ENCODE results near the gene IQGAP1. TPM values are rescaled to one million over a fixed set of nuclear protein-coding genes. Genes with fewer than 3 reads are reported as not detected.
A peak's percentile ranks its signal among the peaks of the same experiment; 100 is the strongest.
"Not testable (repeated sequence)": the region's sequence is repeated elsewhere in the genome, so short reads cannot be mapped to it uniquely, and the experiment has no call there.

IQGAP1 gene
- total RNA-seq, 4 donors from 2014 or later = 202 to 243 (median 231) TPM

GRCh38 chr15:90402223-90402622, 14.2 kb downstream of the IQGAP1 start:
- no peak for TF ChIP-seq POLR2A (IDR thresholded peaks at IDR 0.05)
- no peak for TF ChIP-seq CTCF (IDR thresholded peaks at IDR 0.05)
- intact Hi-C loops (cut with DNase I; ENCODE audit: low total_unique reads) = no loop called here
- H3K4me3 ChIP-seq (ENCODE audit: low read depth, poor library complexity, severe bottlenecking) = no peak overlapping the region
- peak; percentile 68 to 90 for DNase-seq (ENCODE audit: low spot score in 2 of 2)

GRCh38 chr15:90402767-90403166, 14.7 kb downstream of the IQGAP1 start:
- no peak for DNase-seq (ENCODE audit: low spot score in 2 of 2)
- intact Hi-C loops (cut with DNase I; ENCODE audit: low total_unique reads) = no loop called here
- 36 to 49% methylated on average over 3 of the region's 3 CpGs for WGBS, 2 donors
- H3K4me3 ChIP-seq (ENCODE audit: low read depth, poor library complexity, severe bottlenecking) = no peak overlapping the region
- no peak for TF ChIP-seq POLR2A (IDR thresholded peaks at IDR 0.05)
- no peak for TF ChIP-seq CTCF (IDR thresholded peaks at IDR 0.05)

- WGBS, 2 donors = 16 to 34% methylated on average over 3 of the region's 3 CpGs
- TF ChIP-seq CTCF (IDR thresholded peaks at IDR 0.05) (no peak), POLR2A (IDR thresholded peaks at IDR 0.05) (no peak)
- H3K4me3 ChIP-seq (ENCODE audit: low read depth, poor library complexity, severe bottlenecking) = no peak overlapping the region
- DNase-seq (ENCODE audit: low spot score in 2 of 2) = no peak
- intact Hi-C loops (cut with DNase I; ENCODE audit: low total_unique reads) = no loop called here
Observed at GRCh38 chr15:90405055-90405607, 17.1 kb downstream of the IQGAP1 start.

GRCh38 chr15:90407336-90407735, 19.3 kb downstream of the IQGAP1 start:
- TF ChIP-seq CTCF (IDR thresholded peaks at IDR 0.05) (no peak), POLR2A (IDR thresholded peaks at IDR 0.05) (no peak)
- 21 to 23% methylated on average over 3 of the region's 3 CpGs for WGBS, 2 donors
- no peak for DNase-seq (ENCODE audit: low spot score in 2 of 2)
- no peak overlapping the region for H3K4me3 ChIP-seq (ENCODE audit: low read depth, poor library complexity, severe bottlenecking)
- intact Hi-C loops (cut with DNase I; ENCODE audit: low total_unique reads) = no loop called here

- WGBS, 2 donors = 41 to 55% methylated on average over 2 of the region's 2 CpGs
- DNase-seq (ENCODE audit: low spot score in 2 of 2) = no peak
- no peak overlapping the region for H3K4me3 ChIP-seq (ENCODE audit: low read depth, poor library complexity, severe bottlenecking)
- intact Hi-C loops (cut with DNase I; ENCODE audit: low total_unique reads) = no loop called here
- TF ChIP-seq CTCF (IDR thresholded peaks at IDR 0.05) (no peak), POLR2A (IDR thresholded peaks at IDR 0.05) (no peak)
Observed at GRCh38 chr15:90407871-90408317, 19.9 kb downstream of the IQGAP1 start.

- 72 to 87% methylated on average over 3 of the region's 3 CpGs for WGBS, 2 donors
- TF ChIP-seq CTCF (IDR thresholded peaks at IDR 0.05) = no peak
- TF ChIP-seq POLR2A (IDR thresholded peaks at IDR 0.05) = no peak
- peak in 1 of 2 donors; percentile 53 for DNase-seq (ENCODE audit: low spot score in 2 of 2)
- no peak overlapping the region for H3K4me3 ChIP-seq (ENCODE audit: low read depth, poor library complexity, severe bottlenecking)
- intact Hi-C loops (cut with DNase I; ENCODE audit: low total_unique reads) = no loop called here
Observed at GRCh38 chr15:90408657-90409056, 20.6 kb downstream of the IQGAP1 start.

- 95 to 100% methylated on average over 3 of the region's 3 CpGs for WGBS, 2 donors
- H3K4me3 ChIP-seq (ENCODE audit: low read depth, poor library complexity, severe bottlenecking); DNase-seq (ENCODE audit: low spot score in 2 of 2); intact Hi-C loops (cut with DNase I; ENCODE audit: low total_unique reads): not testable (repeated sequence)
Observed at GRCh38 chr15:90409587-90409986, 21.5 kb downstream of the IQGAP1 start.

- 93 to 99% methylated on average over 4 of the region's 4 CpGs for WGBS, 2 donors
- intact Hi-C loops (cut with DNase I; ENCODE audit: low total_unique reads); H3K4me3 ChIP-seq (ENCODE audit: low read depth, poor library complexity, severe bottlenecking); DNase-seq (ENCODE audit: low spot score in 2 of 2): not testable (repeated sequence)
Observed at GRCh38 chr15:90410316-90410715, 22.3 kb downstream of the IQGAP1 start.

Measured in lower leg skin (tissue), 4 donors.